ENCODE measurements around the gene KCNK17. TPM values are rescaled to one million over a fixed set of nuclear protein-coding genes. Genes with fewer than 3 reads are reported as not detected.

Gene KCNK17
- total RNA-seq, 1 experiment from 2014 or later = 1.2 TPM

DNA sequence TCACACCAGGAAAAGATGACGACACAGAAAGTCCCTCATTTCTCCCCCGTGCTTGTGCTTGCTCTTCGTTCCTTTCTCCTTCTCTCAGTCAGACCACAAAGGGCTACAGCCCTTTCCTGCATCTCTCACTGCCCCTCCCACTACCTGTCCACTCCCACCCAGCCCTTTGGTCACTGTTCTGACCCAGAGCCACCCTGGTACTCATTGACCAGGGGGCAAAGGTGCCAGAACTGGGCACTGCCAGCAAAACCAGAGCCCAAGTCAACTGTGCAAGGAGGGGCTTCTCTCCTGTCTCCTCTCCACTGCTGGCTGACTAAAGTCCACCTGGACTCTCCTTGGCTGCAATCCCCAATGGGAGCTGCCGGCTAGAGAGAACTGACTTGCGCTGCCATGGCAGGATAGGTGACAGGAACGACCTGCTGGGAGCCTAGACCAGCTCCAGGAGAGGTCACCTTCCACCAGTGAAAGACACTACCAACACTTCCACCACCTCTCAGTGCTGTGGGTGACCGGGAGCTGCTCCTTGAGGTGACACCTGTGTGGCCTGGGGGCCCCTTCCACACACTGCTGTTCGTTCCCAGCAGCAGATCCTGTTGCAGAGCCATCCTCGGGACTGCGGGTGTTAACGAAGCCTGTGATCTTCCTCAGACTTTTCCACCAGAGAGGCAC, 32.8 kb downstream of the KCNK17 start:
- Histone ChIP-seq H3K79me1 (ENCODE audit: insufficient read depth, low read depth, low read length, poor library complexity, severe bottlenecking) (no peaks in the 10 kb centered on the region), H3K9ac (ENCODE audit: extremely low read depth, insufficient read length, low read length) (no peak overlapping the region), H3K27me3 (ENCODE audit: insufficient read depth, low read length) (no peaks in the 10 kb centered on the region), H4K8ac (replicated peaks; ENCODE audit: insufficient read length, low read depth, low read length) (no peak overlapping the region), H3K18ac (ENCODE audit: insufficient read length, low read depth, low read length) (peak overlapping the region; percentile 11), H2BK12ac (ENCODE audit: insufficient read length, low read depth, low read length) (no peak overlapping the region), H2BK5ac (ENCODE audit: insufficient read length, low read length) (no peak overlapping the region), H2AFZ (ENCODE audit: low read length) (no peak overlapping the region), H2BK20ac (ENCODE audit: low read depth, low read length, poor library complexity, severe bottlenecking) (no peak overlapping the region), H3K23me2 (ENCODE audit: insufficient read length, low read depth, low read length, poor library complexity, severe bottlenecking) (no peaks in the 10 kb centered on the region), H2BK15ac (ENCODE audit: low read depth, low read length) (no peak overlapping the region), H3K9me3 (ENCODE audit: control insufficient read depth, low read depth, low read length) (no peaks in the 10 kb centered on the region), H3K23ac (ENCODE audit: insufficient read length, low read depth, low read length) (no peak overlapping the region), H4K5ac (ENCODE audit: insufficient read length, low read depth, low read length) (no peak overlapping the region), H4K91ac (ENCODE audit: insufficient read length, low read depth, low read length) (no peak overlapping the region), H3K56ac (ENCODE audit: insufficient read length, low read depth, low read length) (no peak overlapping the region), H2AK5ac (ENCODE audit: insufficient read length, low read length) (no peak overlapping the region), H3K4me1 (ENCODE audit: insufficient read depth, low read length) (no peaks in the 10 kb centered on the region), H3T11ph (ENCODE audit: low read length) (no peak overlapping the region), H3K27ac (ENCODE audit: insufficient read length, low read depth, low read length) (no peak overlapping the region), H2BK120ac (ENCODE audit: low read depth, low read length, poor library complexity, severe bottlenecking) (no peak overlapping the region), H3K4me2 (ENCODE audit: insufficient read depth, insufficient read length, low read length) (no peak overlapping the region), H3K14ac (ENCODE audit: insufficient read depth, low read length) (no peak overlapping the region), H4K20me1 (ENCODE audit: control insufficient read depth, insufficient read depth, insufficient read length) (no peaks in the 10 kb centered on the region), H3K79me2 (ENCODE audit: insufficient read depth, low read length) (no peaks in the 10 kb centered on the region), H3K4ac (ENCODE audit: low read depth, low read length) (no peak overlapping the region)
- Mint-ChIP-seq H3K4me1 (peaks cover 22 to 25% of the 10 kb centered on the region in 2 experiments), H3K27ac (no peak overlapping the region), H3K36me3 (ENCODE audit: insufficient read depth in 1 of 3, low read depth in 3 of 3) (no peaks in the 10 kb centered on the region; a peak in 1 of 7 replicates), H3K27me3 (ENCODE audit: low read depth) (peaks cover 6% of the 10 kb centered on the region), H3K4me3 (no peak overlapping the region), H3K9me3 (no peaks in the 10 kb centered on the region; a peak in 1 of 5 replicates)
- DNase-seq = no peak
- no CpG with 5 or more reads among the region's 11 CpGs for WGBS (ENCODE audit: extremely low coverage, insufficient read length, low lambda C conversion rate)
- TF ChIP-seq, protein P1, sequence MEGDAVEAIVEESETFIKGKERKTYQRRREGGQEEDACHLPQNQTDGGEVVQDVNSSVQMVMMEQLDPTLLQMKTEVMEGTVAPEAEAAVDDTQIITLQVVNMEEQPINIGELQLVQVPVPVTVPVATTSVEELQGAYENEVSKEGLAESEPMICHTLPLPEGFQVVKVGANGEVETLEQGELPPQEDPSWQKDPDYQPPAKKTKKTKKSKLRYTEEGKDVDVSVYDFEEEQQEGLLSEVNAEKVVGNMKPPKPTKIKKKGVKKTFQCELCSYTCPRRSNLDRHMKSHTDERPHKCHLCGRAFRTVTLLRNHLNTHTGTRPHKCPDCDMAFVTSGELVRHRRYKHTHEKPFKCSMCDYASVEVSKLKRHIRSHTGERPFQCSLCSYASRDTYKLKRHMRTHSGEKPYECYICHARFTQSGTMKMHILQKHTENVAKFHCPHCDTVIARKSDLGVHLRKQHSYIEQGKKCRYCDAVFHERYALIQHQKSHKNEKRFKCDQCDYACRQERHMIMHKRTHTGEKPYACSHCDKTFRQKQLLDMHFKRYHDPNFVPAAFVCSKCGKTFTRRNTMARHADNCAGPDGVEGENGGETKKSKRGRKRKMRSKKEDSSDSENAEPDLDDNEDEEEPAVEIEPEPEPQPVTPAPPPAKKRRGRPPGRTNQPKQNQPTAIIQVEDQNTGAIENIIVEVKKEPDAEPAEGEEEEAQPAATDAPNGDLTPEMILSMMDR (conservative IDR thresholded peaks at IDR 0.05) = no peak

Measured in H9 (cell line).